ENCODE measurements around the gene ARHGEF9.

- TF ChIP-seq EZH2 (IDR thresholded peaks at IDR 0.05; ENCODE audit: borderline replicate concordance, low read length) (no peak), CTCF (IDR thresholded peaks at IDR 0.05; ENCODE audit: low read length) (no peak)
Observed at GRCh38 chrX:63764946-63765345, 20.1 kb downstream of the ARHGEF9 start.
